Measurements from ENCODE around the gene CADM1. TPM values are rescaled to one million over a fixed set of nuclear protein-coding genes. Genes with fewer than 3 reads are reported as not detected.

The CADM1 gene
- total RNA-seq, 2 donors from 2014 or later = 0.81 to 2.2 TPM

DNA sequence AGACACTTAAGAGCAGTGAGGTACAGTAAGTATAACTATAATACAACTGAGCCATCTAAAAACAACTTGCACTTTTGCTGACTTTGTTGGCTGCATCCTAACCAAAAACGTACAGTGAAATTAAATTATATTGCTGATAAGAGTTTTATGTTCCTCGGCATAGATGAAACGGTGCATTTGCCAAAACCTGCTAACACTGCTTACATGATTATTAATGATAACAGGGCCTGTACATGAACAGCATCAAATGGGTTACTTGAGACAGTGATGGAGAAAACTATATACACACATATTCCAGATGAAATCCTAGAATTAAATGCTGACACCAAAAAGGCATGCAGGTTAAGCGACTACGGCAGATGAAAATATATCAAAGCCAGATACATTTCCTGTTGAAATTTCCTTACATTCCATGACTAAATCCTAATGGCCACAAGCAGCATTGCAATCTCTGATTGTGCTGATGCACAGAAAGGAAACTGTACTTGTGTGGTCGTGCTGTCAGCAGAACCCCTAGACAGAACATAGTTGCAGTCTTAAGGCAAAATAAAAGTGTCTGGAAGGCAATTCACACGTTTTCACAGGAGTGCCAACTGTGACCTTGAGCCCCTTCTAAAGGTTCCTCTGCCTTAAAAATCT, 143.9 kb downstream of the CADM1 start:
- peaks cover 1% of the 10 kb centered on the region for H3K27me3 Mint-ChIP-seq
- ATAC-seq (no peak), DNase-seq (no peak)
- H3K27ac Mint-ChIP-seq = no peak overlapping the region
- H3K4me1 Mint-ChIP-seq = no peaks in the 10 kb centered on the region
- H3K9me3 ChIP-seq (ENCODE audit: control insufficient read depth, low read length, poor library complexity, severe bottlenecking) = no peaks in the 10 kb centered on the region
- no peaks in the 10 kb centered on the region for H3K36me3 Mint-ChIP-seq (ENCODE audit: low read depth)
- H3K4me3 Mint-ChIP-seq = no peak overlapping the region

DNA sequence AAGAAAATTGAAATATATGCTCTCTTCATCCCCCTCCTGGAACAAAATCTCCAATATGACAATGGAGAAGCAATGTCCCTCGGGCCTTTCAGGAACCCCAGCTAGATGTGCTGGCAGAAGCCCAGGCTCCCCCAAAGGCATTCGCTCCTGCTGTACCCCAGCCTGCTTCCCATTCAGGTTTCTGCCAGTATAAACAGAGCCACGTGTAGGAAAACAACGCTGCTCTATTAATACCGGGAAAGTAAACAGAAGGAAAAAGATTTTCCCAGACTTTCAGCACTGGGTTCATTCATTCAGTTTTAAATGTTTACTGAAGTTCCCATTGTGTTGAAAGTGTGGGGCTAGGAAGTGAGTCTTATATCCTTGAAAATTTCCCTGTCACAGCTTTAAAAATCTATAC, 147.1 kb downstream of the CADM1 start:
- Mint-ChIP-seq H3K27ac (no peak overlapping the region), H3K4me1 (no peaks in the 10 kb centered on the region), H3K4me3 (no peak overlapping the region), H3K27me3 (peaks cover 18% of the 10 kb centered on the region), H3K36me3 (ENCODE audit: low read depth) (no peaks in the 10 kb centered on the region)
- H3K9me3 ChIP-seq (ENCODE audit: control insufficient read depth, low read length, poor library complexity, severe bottlenecking) = no peaks in the 10 kb centered on the region
- DNase-seq (no peak), ATAC-seq (no peak)

DNA sequence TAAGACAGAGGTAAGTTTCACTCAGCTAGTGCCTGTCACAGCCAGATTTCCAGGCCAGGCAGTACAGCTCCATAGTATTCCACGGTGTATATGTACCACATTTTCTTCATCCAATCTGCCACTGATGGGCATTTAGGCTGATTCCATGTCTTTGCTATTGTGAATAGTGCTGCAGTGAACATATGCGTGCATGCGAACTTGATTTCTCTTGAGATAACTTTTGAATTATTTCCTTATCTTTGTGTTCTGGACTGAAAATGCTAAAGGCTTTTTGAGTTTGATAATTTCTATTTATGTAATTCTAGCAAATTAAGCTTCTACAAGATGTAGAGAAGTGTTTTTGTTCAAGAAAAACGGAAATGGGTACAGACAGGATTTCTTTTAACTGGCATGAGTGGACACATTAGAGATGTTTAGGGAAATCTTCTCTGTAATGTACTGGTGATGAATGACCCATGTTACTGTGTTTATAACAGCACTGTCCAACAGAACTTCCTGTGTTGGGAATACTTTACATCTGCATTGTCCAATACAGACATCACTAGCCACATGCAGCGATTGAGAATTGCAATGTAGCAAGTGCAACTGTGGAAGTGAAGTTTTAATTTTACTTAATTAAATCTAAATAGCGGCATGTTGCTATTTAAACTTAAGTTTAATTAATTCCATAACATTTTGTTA, 151.3 kb downstream of the CADM1 start:
- no peak for ATAC-seq
- Mint-ChIP-seq H3K4me3 (no peak overlapping the region), H3K27ac (no peak overlapping the region)

DNA sequence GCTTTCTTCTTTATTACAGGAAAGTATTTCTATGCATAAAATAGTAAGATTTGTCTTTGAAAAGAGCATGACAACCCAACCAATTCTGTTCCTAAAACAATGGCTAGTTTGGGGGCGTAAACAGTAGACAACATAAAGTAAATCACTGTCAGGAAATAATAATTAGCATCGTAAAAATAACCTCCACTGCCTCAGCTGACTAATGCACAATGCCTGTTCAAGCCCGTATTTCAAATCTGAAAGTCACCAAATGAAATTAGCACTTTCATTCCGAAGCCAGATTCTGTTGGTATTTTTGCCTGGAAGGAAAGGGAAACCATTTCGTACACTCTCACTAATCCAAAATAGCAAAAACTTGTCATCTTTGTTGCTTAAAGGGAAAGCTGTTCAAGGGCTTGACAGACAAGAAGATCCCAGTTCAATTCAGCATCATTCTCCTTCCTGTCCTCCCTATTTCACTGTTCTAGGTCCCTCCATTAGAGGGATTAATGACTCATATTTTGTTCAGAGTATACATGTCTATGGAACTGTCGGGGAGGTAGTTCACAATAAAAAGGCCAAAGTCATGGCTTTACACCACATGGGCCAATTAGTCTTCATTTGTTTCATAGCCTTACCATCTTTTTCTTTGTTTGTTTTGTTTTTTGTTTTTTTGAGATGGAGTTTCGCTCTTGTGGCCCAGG, 154.7 kb downstream of the CADM1 start:
- no peaks in the 10 kb centered on the region for H3K4me1 Mint-ChIP-seq
- DNase-seq = no peak
- no peak overlapping the region for H3K27ac Mint-ChIP-seq
- no peak overlapping the region for H3K4me3 Mint-ChIP-seq
- no peaks in the 10 kb centered on the region for H3K36me3 Mint-ChIP-seq (ENCODE audit: low read depth)
- H3K9me3 ChIP-seq (ENCODE audit: control insufficient read depth, low read length, poor library complexity, severe bottlenecking) = no peaks in the 10 kb centered on the region
- peaks cover 41% of the 10 kb centered on the region for H3K27me3 Mint-ChIP-seq
- ATAC-seq = no peak

More for the DNA sequence above, 151.3 kb downstream of the CADM1 start:
- H3K9me3 ChIP-seq (ENCODE audit: control insufficient read depth, low read length, poor library complexity, severe bottlenecking) = no peaks in the 10 kb centered on the region
- Mint-ChIP-seq H3K27me3 (peaks cover 31% of the 10 kb centered on the region), H3K4me1 (no peaks in the 10 kb centered on the region), H3K36me3 (ENCODE audit: low read depth) (no peaks in the 10 kb centered on the region)
- DNase-seq = no peak

DNA sequence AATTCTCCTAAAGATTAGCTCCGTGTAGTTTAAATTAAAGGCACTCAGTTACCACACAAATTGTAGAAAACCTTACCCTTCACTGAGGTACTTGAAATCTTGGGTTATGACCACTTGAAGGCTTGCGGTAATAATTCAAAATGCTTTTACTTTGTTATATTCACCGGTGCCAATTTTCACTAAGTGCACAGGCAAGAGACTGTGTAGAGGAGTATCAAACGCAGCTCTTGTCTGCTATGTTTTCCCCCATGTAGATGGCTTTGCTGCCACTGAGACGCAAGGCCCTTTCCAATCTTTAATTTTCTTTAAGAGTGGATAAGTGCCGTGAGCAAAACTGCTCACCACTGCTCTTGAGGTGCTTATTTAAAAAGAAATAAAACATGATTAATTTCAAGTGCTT, 155.8 kb downstream of the CADM1 start:
- no peaks in the 10 kb centered on the region for H3K4me1 Mint-ChIP-seq
- H3K36me3 Mint-ChIP-seq (ENCODE audit: low read depth) = peaks cover 3% of the 10 kb centered on the region
- peaks cover 37% of the 10 kb centered on the region for H3K27me3 Mint-ChIP-seq
- DNase-seq = no peak
- no peaks in the 10 kb centered on the region for H3K9me3 ChIP-seq (ENCODE audit: control insufficient read depth, low read length, poor library complexity, severe bottlenecking)
- ATAC-seq = no peak
- no peak overlapping the region for H3K27ac Mint-ChIP-seq
- H3K4me3 Mint-ChIP-seq = no peak overlapping the region

DNA sequence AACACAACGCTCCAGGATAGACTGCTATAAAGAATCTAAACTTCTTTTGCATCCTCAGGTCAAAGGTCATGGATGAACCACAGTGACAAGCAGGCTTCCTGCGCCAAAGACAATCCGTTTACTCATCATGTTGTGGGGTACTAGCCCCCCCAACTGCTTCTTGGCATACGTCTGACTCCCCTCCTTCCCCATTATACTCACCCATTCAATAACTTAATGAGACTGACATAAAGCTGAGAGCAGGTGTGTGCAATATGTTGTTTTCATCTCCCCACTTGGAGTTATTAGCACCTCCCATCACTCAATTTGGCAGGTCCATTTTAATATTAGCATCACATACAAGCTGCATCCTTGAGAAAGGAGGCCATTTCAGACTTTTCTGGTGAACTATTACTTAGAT, 157.1 kb downstream of the CADM1 start:
- no peak overlapping the region for H3K27ac Mint-ChIP-seq
- H3K9me3 ChIP-seq (ENCODE audit: control insufficient read depth, low read length, poor library complexity, severe bottlenecking) = no peaks in the 10 kb centered on the region
- H3K4me1 Mint-ChIP-seq = no peaks in the 10 kb centered on the region
- no peak for ATAC-seq
- no peak for DNase-seq
- H3K4me3 Mint-ChIP-seq = no peak overlapping the region
- H3K27me3 Mint-ChIP-seq = peaks cover 36% of the 10 kb centered on the region
- H3K36me3 Mint-ChIP-seq (ENCODE audit: low read depth) = peaks cover 3% of the 10 kb centered on the region

DNA sequence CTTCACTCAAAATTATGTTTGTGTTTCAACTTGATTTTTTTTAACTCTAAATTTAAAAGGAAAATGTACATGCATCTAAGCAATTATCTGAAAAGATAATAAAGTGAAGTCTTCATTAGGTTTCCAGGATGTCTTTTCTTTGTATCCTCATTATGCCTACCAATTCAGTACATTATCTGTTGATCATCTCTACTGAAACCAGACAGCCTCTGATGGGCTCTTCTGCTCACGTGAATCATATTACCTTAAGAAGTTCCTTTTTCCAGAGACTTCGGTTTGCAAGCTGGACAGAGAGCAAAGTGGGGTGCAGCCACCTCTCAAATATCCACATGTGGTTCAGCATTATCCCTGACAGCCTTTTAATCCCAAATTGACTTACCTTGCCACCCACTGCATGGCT, 158.4 kb downstream of the CADM1 start:
- DNase-seq (no peak), ATAC-seq (no peak)
- Mint-ChIP-seq H3K27me3 (peaks cover 35% of the 10 kb centered on the region), H3K4me3 (no peak overlapping the region), H3K36me3 (ENCODE audit: low read depth) (peaks cover 3% of the 10 kb centered on the region), H3K4me1 (no peaks in the 10 kb centered on the region), H3K27ac (no peak overlapping the region)
- H3K9me3 ChIP-seq (ENCODE audit: control insufficient read depth, low read length, poor library complexity, severe bottlenecking) = no peaks in the 10 kb centered on the region

DNA sequence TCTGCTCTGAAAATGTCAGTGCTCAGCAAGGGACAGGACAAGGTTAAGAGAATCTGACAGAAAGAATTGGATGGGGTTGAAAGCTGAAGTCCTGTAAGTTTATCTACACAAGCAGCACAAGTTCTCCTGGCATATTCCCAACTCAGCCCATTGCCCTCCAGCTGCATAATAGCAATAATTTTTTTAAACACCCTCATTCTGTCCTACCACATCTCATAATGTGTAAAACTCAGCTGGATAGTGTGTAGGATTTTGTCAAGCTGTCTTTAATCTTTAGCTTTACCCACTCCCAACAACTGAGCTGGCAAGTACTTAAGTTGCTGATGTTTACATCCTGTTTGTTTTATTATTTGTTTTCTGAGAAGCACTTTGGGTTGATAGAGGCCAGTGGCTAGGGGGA, 158.9 kb downstream of the CADM1 start:
- Mint-ChIP-seq H3K4me3 (no peak overlapping the region), H3K4me1 (no peaks in the 10 kb centered on the region), H3K27me3 (peaks cover 35% of the 10 kb centered on the region), H3K27ac (no peak overlapping the region), H3K36me3 (ENCODE audit: low read depth) (peaks cover 3% of the 10 kb centered on the region)
- DNase-seq (no peak), ATAC-seq (no peak)
- H3K9me3 ChIP-seq (ENCODE audit: control insufficient read depth, low read length, poor library complexity, severe bottlenecking) = no peaks in the 10 kb centered on the region

DNA sequence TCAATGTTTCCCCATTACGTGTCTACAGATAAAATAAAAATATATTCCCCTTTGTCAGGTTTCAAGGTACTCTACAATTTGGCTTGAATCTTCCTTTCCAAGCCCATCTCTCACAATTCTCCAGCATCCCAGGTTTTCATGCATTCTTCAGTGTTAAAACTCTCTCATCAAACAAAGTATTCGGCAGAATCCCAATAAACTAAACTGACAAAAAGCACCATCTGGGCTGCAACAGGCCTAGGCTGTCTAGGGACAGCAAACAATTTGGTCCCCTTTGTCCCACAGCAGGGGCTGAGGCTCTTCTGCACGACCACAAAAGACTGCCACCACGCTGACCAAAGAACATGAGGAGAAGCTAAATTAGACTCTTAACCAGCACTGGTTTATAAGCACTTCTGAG, 159.4 kb downstream of the CADM1 start:
- no peak overlapping the region for H3K27ac Mint-ChIP-seq
- no peaks in the 10 kb centered on the region for H3K9me3 ChIP-seq (ENCODE audit: control insufficient read depth, low read length, poor library complexity, severe bottlenecking)
- peaks cover 32% of the 10 kb centered on the region for H3K27me3 Mint-ChIP-seq
- H3K36me3 Mint-ChIP-seq (ENCODE audit: low read depth) = peaks cover 3% of the 10 kb centered on the region
- no peak for ATAC-seq
- no peak overlapping the region for H3K4me3 Mint-ChIP-seq
- no peaks in the 10 kb centered on the region for H3K4me1 Mint-ChIP-seq
- no peak for DNase-seq

DNA sequence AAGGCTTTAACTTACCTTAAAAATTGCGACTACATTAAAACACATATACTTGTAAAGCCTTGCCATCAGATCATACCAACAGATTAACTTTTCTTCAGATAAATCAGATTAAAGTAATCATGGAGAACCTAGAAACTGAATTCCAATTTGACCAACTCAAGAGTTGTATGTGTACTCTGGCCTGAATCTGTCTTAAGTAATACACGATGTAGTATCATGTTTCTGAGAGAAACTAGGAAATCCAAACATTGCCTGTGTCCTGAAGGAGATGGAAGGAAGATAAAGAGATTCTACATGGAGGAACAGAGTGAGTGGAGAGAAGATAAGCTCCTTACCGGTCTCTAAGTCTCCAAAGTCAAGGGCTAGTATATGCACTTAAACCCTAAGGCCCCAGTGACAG, 162.1 kb downstream of the CADM1 start:
- peaks cover 3% of the 10 kb centered on the region for H3K36me3 Mint-ChIP-seq (ENCODE audit: low read depth)
- DNase-seq (no peak), ATAC-seq (no peak)
- peaks cover 33% of the 10 kb centered on the region for H3K27me3 Mint-ChIP-seq
- H3K9me3 ChIP-seq (ENCODE audit: control insufficient read depth, low read length, poor library complexity, severe bottlenecking) = no peaks in the 10 kb centered on the region
- H3K27ac Mint-ChIP-seq = no peak overlapping the region
- H3K4me3 Mint-ChIP-seq = no peak overlapping the region
- H3K4me1 Mint-ChIP-seq = no peaks in the 10 kb centered on the region

DNA sequence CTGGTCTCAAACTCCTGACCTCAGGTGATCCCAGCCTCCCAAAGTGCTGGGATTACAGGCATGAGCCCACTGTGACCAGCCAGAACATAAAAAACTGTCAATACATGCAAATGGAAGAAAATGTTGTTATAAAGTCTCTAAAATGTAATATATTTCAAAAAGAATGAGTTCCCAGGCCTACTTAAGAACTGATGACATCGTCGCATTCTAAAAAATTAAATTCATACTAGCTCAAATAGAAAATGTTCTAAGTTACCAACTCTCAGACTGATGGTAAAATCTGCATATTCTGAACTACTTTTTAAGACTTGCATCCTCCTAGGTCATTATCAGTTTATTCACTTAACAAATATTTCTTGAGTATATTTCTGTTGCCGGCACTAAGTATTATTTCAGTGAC, 163.3 kb downstream of the CADM1 start:
- ATAC-seq = no peak
- DNase-seq = no peak
- Mint-ChIP-seq H3K27ac (no peak overlapping the region), H3K27me3 (peaks cover 27% of the 10 kb centered on the region), H3K4me1 (no peaks in the 10 kb centered on the region), H3K36me3 (ENCODE audit: low read depth) (peaks cover 3% of the 10 kb centered on the region), H3K4me3 (no peak overlapping the region)
- H3K9me3 ChIP-seq (ENCODE audit: control insufficient read depth, low read length, poor library complexity, severe bottlenecking) = no peaks in the 10 kb centered on the region

DNA sequence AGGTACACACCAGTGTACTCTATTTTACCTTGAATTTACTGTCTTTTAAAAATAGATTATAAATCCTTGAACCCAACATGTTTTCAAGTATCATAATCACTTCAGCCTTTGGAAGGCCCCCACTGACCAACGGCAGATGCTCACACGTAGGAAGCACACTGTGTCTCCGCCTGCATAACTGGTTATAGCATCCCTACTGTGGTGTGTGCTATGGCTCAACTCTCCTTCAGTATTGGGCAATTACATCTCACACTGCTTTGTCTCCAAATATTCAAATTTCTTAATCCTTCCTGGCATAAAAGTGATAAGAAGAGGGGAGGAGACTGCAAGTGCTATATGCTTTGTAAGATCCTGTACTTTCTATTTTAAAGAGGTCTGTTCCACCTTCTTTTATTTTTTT, 165.7 kb downstream of the CADM1 start:
- Mint-ChIP-seq H3K27me3 (peaks cover 15% of the 10 kb centered on the region), H3K36me3 (ENCODE audit: low read depth) (no peaks in the 10 kb centered on the region), H3K27ac (no peak overlapping the region), H3K4me3 (no peak overlapping the region), H3K4me1 (no peaks in the 10 kb centered on the region)
- H3K9me3 ChIP-seq (ENCODE audit: control insufficient read depth, low read length, poor library complexity, severe bottlenecking) = no peaks in the 10 kb centered on the region
- DNase-seq (no peak), ATAC-seq (no peak)

DNA sequence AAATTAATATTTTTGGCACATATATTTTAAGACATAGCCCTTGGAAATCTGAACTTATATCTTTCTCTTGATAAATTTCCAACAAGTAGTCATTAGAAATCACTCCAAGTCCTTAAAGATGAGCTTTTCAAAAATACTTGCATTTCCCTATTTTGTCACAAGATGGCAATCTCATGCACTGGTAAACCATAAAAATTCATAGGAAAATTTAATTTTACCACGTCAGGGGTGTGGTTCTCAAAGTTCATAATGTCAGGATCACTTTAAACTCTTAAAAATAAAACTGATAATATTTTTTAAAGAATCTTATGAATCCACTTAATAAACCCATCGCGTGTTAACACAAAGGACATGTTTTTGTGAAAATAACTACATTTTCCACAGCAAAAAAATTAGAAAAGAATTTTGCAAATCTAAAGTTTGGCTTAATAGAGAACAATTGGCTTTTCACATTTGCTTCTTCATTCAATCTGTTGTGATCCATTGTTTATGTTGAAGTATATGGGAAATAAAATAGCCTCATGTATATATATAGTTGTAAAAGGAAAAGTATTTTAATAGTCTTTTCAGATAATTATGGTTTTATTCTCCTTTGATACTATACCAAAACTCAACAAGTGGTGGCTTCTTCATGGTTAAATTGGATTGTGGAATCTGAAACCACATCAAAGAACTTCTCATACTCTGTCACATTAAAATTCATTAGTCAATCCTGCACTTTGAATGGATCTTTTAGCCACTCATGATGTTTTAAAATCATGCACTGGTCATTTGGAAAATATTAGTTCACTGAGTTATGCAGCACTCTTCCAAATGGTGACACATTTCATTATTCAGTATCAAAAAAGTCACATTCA, 169.1 kb downstream of the CADM1 start:
- DNase-seq = no peak
- Mint-ChIP-seq H3K36me3 (ENCODE audit: low read depth) (no peaks in the 10 kb centered on the region), H3K4me1 (no peaks in the 10 kb centered on the region), H3K27me3 (peaks cover 10% of the 10 kb centered on the region), H3K4me3 (no peak overlapping the region), H3K27ac (no peak overlapping the region)
- no peak for ATAC-seq
- H3K9me3 ChIP-seq (ENCODE audit: control insufficient read depth, low read length, poor library complexity, severe bottlenecking) = no peaks in the 10 kb centered on the region
